NCI-H2029 (cell line): ENCODE results near the gene FXYD5.
"Not testable (repeated sequence)": the region's sequence is repeated elsewhere in the genome, so short reads cannot be mapped to it uniquely, and the experiment has no call there.

ENCODE experiments used
- DNase-seq: peaks from one replicate; lab custom pipeline; 2025; lab: John Stamatoyannopoulos, UW

The FXYD5 gene

GRCh38 chr19:35120492-35120891 lies 34.0 kb upstream of the FXYD5 start:
- DNase-seq, result no peak

- no peak for DNase-seq
Observed at GRCh38 chr19:35120898-35121297, 33.6 kb upstream of the FXYD5 start.

GRCh38 chr19:35122687-35123551 lies 31.6 kb upstream of the FXYD5 start:
- DNase-seq, result no peak

GRCh38 chr19:35123573-35123972 lies 31.0 kb upstream of the FXYD5 start:
- DNase-seq, result no peak

- DNase-seq, result peak; percentile 83
Observed at GRCh38 chr19:35124098-35125060, 30.2 kb upstream of the FXYD5 start.

GRCh38 chr19:35125270-35125717 lies 29.2 kb upstream of the FXYD5 start:
- DNase-seq, result no peak

GRCh38 chr19:35125749-35126623 lies 28.5 kb upstream of the FXYD5 start:
- no peak for DNase-seq

GRCh38 chr19:35126624-35126959 lies 27.9 kb upstream of the FXYD5 start:
- DNase-seq, result no peak

GRCh38 chr19:35127871-35128270 lies 26.7 kb upstream of the FXYD5 start:
- DNase-seq, result no peak

- DNase-seq, result no peak
Observed at GRCh38 chr19:35128398-35129057, 26.0 kb upstream of the FXYD5 start.

- not testable (repeated sequence) for DNase-seq
Observed at GRCh38 chr19:35129724-35130274, 24.7 kb upstream of the FXYD5 start.

GRCh38 chr19:35130761-35131720 lies 23.5 kb upstream of the FXYD5 start:
- DNase-seq, result no peak

- no peak for DNase-seq
Observed at GRCh38 chr19:35132254-35132653, 22.3 kb upstream of the FXYD5 start.

- DNase-seq, result no peak
Observed at GRCh38 chr19:35133826-35134225, 20.7 kb upstream of the FXYD5 start.

GRCh38 chr19:35134601-35135242 lies 19.8 kb upstream of the FXYD5 start, which contains the start of gene LGI4:
Gene LGI4 (minus strand): TSS chr19:35135059. CDS start chr19:35134680, 379 bp downstream.
- DNase-seq, result no peak

- peak; percentile 40 for DNase-seq
Observed at GRCh38 chr19:35135389-35135909, 19.1 kb upstream of the FXYD5 start.

- no peak for DNase-seq
Observed at GRCh38 chr19:35136231-35136630, 18.3 kb upstream of the FXYD5 start.

GRCh38 chr19:35136977-35137702 lies 17.4 kb upstream of the FXYD5 start:
- DNase-seq, result peak; percentile 10
